Measurements from ENCODE around the gene EFCAB12.

EFCAB12 gene

GRCh38 chr3:129432671-129433070, 4.2 kb upstream of the EFCAB12 start:
- H4K20me1 ChIP-seq (ENCODE audit: insufficient read depth, low read length), result no peaks in the 10 kb centered on the region
- no peaks in the 10 kb centered on the region for H3K9me3 ChIP-seq (ENCODE audit: insufficient read depth, low read length)
- H2AFZ ChIP-seq (ENCODE audit: low read depth, low read length), result no peak overlapping the region
- H3K4me2 ChIP-seq (ENCODE audit: low read length), result no peak overlapping the region
- H3K36me3 ChIP-seq (replicated peaks; ENCODE audit: low read depth, low read length), result peaks cover 72% of the 10 kb centered on the region
- TF ChIP-seq EZH2phosphoT487 (IDR thresholded peaks at IDR 0.05; ENCODE audit: low read depth) (no peak), CTCF (IDR thresholded peaks at IDR 0.05; ENCODE audit: low read depth, low read length) (no peak)
- H3K9ac ChIP-seq (ENCODE audit: low read length), result no peak overlapping the region
- H3K27me3 ChIP-seq (ENCODE audit: low read depth, low read length), result no peaks in the 10 kb centered on the region
- H3K4me3 ChIP-seq (ENCODE audit: low read length), result no peak overlapping the region
- H3K79me2 ChIP-seq (ENCODE audit: low read length), result peaks cover 2% of the 10 kb centered on the region; the same call in 1 of the 2 replicates
- H3K4me1 ChIP-seq (ENCODE audit: low read length), result peaks cover 33% of the 10 kb centered on the region
- H3K27ac ChIP-seq (ENCODE audit: low read length), result no peak overlapping the region

GRCh38 chr3:129432036-129432435, 3.6 kb upstream of the EFCAB12 start:
- peaks cover 33% of the 10 kb centered on the region for H3K4me1 ChIP-seq (ENCODE audit: low read length)
- no peak overlapping the region for H3K4me2 ChIP-seq (ENCODE audit: low read length)
- no peak overlapping the region for H3K27ac ChIP-seq (ENCODE audit: low read length)

GRCh38 chr3:129429602-129430001, 1.2 kb upstream of the EFCAB12 start:
- peaks cover 58% of the 10 kb centered on the region for H3K36me3 ChIP-seq (replicated peaks; ENCODE audit: low read depth, low read length)
- H3K4me2 ChIP-seq (ENCODE audit: low read length), result no peak overlapping the region
- no peak overlapping the region for H3K4me3 ChIP-seq (ENCODE audit: low read length)
- H3K4me1 ChIP-seq (ENCODE audit: low read length), result peaks cover 23% of the 10 kb centered on the region
- H3K9ac ChIP-seq (ENCODE audit: low read length), result no peak overlapping the region
- no peaks in the 10 kb centered on the region for H3K79me2 ChIP-seq (ENCODE audit: low read length)
- H2AFZ ChIP-seq (ENCODE audit: low read depth, low read length), result no peak overlapping the region
- H3K27me3 ChIP-seq (ENCODE audit: low read depth, low read length), result no peaks in the 10 kb centered on the region
- TF ChIP-seq EZH2phosphoT487 (IDR thresholded peaks at IDR 0.05; ENCODE audit: low read depth) (no peak), CTCF (IDR thresholded peaks at IDR 0.05; ENCODE audit: low read depth, low read length) (no peak)
- H4K20me1 ChIP-seq (ENCODE audit: insufficient read depth, low read length), result no peaks in the 10 kb centered on the region
- no peak overlapping the region for H3K27ac ChIP-seq (ENCODE audit: low read length)
- 0 out of 2 replicates have a peak, but pooled peaks cover 1% of the 10 kb centered on the region for H3K9me3 ChIP-seq (ENCODE audit: insufficient read depth, low read length)

More at GRCh38 chr3:129432036-129432435, 3.6 kb upstream of the EFCAB12 start:
- Histone ChIP-seq H3K36me3 (replicated peaks; ENCODE audit: low read depth, low read length) (peaks cover 68% of the 10 kb centered on the region), H3K9ac (ENCODE audit: low read length) (no peak overlapping the region), H3K9me3 (ENCODE audit: insufficient read depth, low read length) (no peaks in the 10 kb centered on the region), H3K27me3 (ENCODE audit: low read depth, low read length) (no peaks in the 10 kb centered on the region), H3K4me3 (ENCODE audit: low read length) (no peak overlapping the region), H2AFZ (ENCODE audit: low read depth, low read length) (no peak overlapping the region), H3K79me2 (ENCODE audit: low read length) (no peaks in the 10 kb centered on the region), H4K20me1 (ENCODE audit: insufficient read depth, low read length) (no peaks in the 10 kb centered on the region)
- no peak for TF ChIP-seq CTCF (IDR thresholded peaks at IDR 0.05; ENCODE audit: low read depth, low read length)

GRCh38 chr3:129429080-129429451, 630 bp upstream of the EFCAB12 start:
- Histone ChIP-seq H2AFZ (ENCODE audit: low read depth, low read length) (no peak overlapping the region), H3K9me3 (ENCODE audit: insufficient read depth, low read length) (0 out of 2 replicates have a peak, but pooled peaks cover 4% of the 10 kb centered on the region), H3K9ac (ENCODE audit: low read length) (no peak overlapping the region), H4K20me1 (ENCODE audit: insufficient read depth, low read length) (no peaks in the 10 kb centered on the region), H3K27me3 (ENCODE audit: low read depth, low read length) (no peaks in the 10 kb centered on the region), H3K79me2 (ENCODE audit: low read length) (no peaks in the 10 kb centered on the region), H3K4me2 (ENCODE audit: low read length) (no peak overlapping the region), H3K27ac (ENCODE audit: low read length) (no peak overlapping the region), H3K4me1 (ENCODE audit: low read length) (peaks cover 24% of the 10 kb centered on the region), H3K4me3 (ENCODE audit: low read length) (no peak overlapping the region), H3K36me3 (replicated peaks; ENCODE audit: low read depth, low read length) (peaks cover 56% of the 10 kb centered on the region)
- TF ChIP-seq EZH2phosphoT487 (IDR thresholded peaks at IDR 0.05; ENCODE audit: low read depth) (no peak), CTCF (IDR thresholded peaks at IDR 0.05; ENCODE audit: low read depth, low read length) (no peak)
